Smooth muscle cell (in vitro differentiated cells): ENCODE results near the gene NUP93. TPM values are rescaled to one million over a fixed set of nuclear protein-coding genes. Genes with fewer than 3 reads are reported as not detected.

Experiments
- DNase-seq: peaks from one replicate; lab custom pipeline; 2025; ENCODE audit not compliant: unreplicated experiment; lab: John Stamatoyannopoulos, UW
- H2AFZ ChIP-seq: fragments of 200-600 bp; sonication (generic); 2 replicates; pipeline ENCODE4 v1.6.0; 2016; ENCODE audit warnings: antibody characterized with exemption, low read depth, mild to moderate bottlenecking
- H3F3A ChIP-seq: fragments of 200-600 bp; sonication (generic); 2 replicates; pipeline ENCODE4 v1.6.0; 2017; ENCODE audit warnings: antibody characterized with exemption, low read depth
- H3K27ac ChIP-seq: fragments of 200-600 bp; sonication (generic); 2 replicates; pipeline ENCODE4 v1.5.1; 2016; ENCODE audit warnings: low read depth, mild to moderate bottlenecking
- H3K27me3 ChIP-seq: fragments of 200-600 bp; sonication (generic); 2 replicates; pipeline ENCODE4 v1.6.1; 2016; ENCODE audit warnings: low read depth, mild to moderate bottlenecking
- H3K36me3 ChIP-seq: fragments of 200-600 bp; sonication (generic); 2 replicates; pipeline ENCODE4 v1.5.1; 2016; ENCODE audit warnings: low read depth
- H3K4me1 ChIP-seq: fragments of 200-600 bp; sonication (generic); 2 replicates; pipeline ENCODE4 v1.5.1; 2016; ENCODE audit warnings: low read depth
- H3K4me2 ChIP-seq: fragments of 200-600 bp; sonication (generic); 2 replicates; pipeline ENCODE4 v1.6.0; 2016; ENCODE audit warnings: mild to moderate bottlenecking
- H3K4me3 ChIP-seq: fragments of 200-600 bp; sonication (generic); 2 replicates; pipeline ENCODE4 v1.5.1; 2016; ENCODE audit warnings: mild to moderate bottlenecking
- H3K79me2 ChIP-seq: fragments of 200-600 bp; sonication (generic); 2 replicates; pipeline ENCODE4 v1.6.0; 2016; ENCODE audit warnings: low read depth, mild to moderate bottlenecking
- H3K9ac ChIP-seq: fragments of 200-600 bp; sonication (generic); 2 replicates; pipeline ENCODE4 v1.6.0; 2016; ENCODE audit warnings: low read depth
- H3K9me3 ChIP-seq: fragments of 200-600 bp; sonication (generic); replicated peaks from 2 replicates; pipeline ENCODE4 v1.5.1; 2016; ENCODE audit warnings: low read depth
- H4K20me1 ChIP-seq: fragments of 200-600 bp; sonication (generic); 2 replicates; pipeline ENCODE4 v1.6.0; 2016; ENCODE audit warnings: low read depth
- WGBS: methylation state at CpG from one replicate; pipeline ENCODE4 v1.1.7; 2016; ENCODE audit warnings: low lambda C conversion rate; 5-methylcytosine and 5-hydroxymethylcytosine counted together
- polyA plus RNA-seq: library from polyadenylated mRNA; unstranded; fragments of >200 nt; fragmentation: Nextera tagmentation; extraction: Ambion mirVana; gene quantifications from 2 replicates; pipeline ENCODE4 v1.2.1, GENCODE V29; 2016
- total RNA-seq: library from RNA; depleted of rRNA; stranded (reverse); fragments of >200 nt; gene quantifications from 2 replicates; pipeline ENCODE4 v1.2.3, GENCODE V29; 2014
- TF ChIP-seq, protein P1 (sequence below): fragments of 200-600 bp; sonication (generic); IDR thresholded peaks from 2 replicates; pipeline ENCODE4 v1.5.1; 2017; ENCODE audit warnings: borderline replicate concordance, mild to moderate bottlenecking, antibody characterized with exemption; ENCODE audit not compliant: insufficient read depth, poor library complexity, severe bottlenecking

NUP93 gene
- total and polyA plus RNA-seq, 2 experiments from 2014 or later: 45.6 to 55.8 TPM

DNA sequence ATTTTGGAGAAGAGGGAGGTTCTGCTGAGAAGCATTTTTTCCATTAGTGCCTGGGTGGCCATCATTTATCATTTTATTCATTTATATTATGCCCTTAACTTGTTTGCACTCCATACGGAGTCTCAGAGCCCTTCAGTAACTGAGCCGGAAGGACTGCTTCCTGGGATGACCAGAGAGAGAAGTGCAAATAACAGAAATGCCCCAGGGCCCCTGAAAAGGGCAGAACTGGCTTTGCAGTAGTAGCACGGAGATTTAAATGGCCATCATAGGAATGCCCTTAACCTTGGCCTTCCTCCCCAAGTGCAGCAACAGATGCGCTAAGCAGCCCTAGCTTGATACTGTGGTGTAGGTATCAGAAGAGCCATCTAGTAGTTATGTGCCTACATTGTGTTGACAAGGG, 58.5 kb downstream of the NUP93 start:
- H3K79me2 ChIP-seq: no peaks in the 10 kb centered on the region
- WGBS: 74% methylated on average over 4 of the region's 4 CpGs
- no peaks in the 10 kb centered on the region for H3K9me3 ChIP-seq
- no peak for DNase-seq
- no peak overlapping the region for H3K4me2 ChIP-seq
- H3K4me1 ChIP-seq: peaks cover 46% of the 10 kb centered on the region
- H3K27ac ChIP-seq: no peak overlapping the region
- H3K27me3 ChIP-seq: no peaks in the 10 kb centered on the region
- H2AFZ ChIP-seq: no peak overlapping the region
- TF ChIP-seq, protein P1, sequence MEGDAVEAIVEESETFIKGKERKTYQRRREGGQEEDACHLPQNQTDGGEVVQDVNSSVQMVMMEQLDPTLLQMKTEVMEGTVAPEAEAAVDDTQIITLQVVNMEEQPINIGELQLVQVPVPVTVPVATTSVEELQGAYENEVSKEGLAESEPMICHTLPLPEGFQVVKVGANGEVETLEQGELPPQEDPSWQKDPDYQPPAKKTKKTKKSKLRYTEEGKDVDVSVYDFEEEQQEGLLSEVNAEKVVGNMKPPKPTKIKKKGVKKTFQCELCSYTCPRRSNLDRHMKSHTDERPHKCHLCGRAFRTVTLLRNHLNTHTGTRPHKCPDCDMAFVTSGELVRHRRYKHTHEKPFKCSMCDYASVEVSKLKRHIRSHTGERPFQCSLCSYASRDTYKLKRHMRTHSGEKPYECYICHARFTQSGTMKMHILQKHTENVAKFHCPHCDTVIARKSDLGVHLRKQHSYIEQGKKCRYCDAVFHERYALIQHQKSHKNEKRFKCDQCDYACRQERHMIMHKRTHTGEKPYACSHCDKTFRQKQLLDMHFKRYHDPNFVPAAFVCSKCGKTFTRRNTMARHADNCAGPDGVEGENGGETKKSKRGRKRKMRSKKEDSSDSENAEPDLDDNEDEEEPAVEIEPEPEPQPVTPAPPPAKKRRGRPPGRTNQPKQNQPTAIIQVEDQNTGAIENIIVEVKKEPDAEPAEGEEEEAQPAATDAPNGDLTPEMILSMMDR: no peak
- H3K4me3 ChIP-seq: no peak overlapping the region
- no peak overlapping the region for H3K9ac ChIP-seq
- H4K20me1 ChIP-seq: peaks cover 48% of the 10 kb centered on the region
- H3F3A ChIP-seq: no peaks in the 10 kb centered on the region
- H3K36me3 ChIP-seq: no peaks in the 10 kb centered on the region

DNA sequence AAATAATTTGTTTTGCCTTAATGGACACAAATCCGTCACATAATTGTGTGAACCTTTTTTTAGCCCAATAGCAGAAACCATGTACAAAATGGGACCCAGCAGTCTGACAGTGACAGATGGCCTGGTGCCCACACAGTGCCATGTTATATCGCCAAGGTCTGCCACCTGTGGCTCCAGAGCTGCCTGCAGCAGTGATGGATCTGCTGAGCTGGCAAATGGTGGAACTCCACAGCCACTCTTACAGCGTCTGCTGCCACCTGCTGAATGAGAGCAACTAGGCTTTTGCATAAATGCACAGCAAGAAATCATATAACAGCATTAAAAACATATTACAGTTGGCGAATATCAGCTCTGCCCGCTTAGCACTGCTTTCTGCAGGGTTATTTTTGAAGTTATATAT, 59.4 kb downstream of the NUP93 start:
- Histone ChIP-seq H3F3A (no peaks in the 10 kb centered on the region), H3K27ac (no peak overlapping the region), H3K9me3 (no peaks in the 10 kb centered on the region), H3K4me3 (no peak overlapping the region), H3K9ac (no peak overlapping the region), H2AFZ (no peak overlapping the region), H3K36me3 (no peaks in the 10 kb centered on the region), H4K20me1 (peaks cover 45% of the 10 kb centered on the region), H3K4me1 (peaks cover 39% of the 10 kb centered on the region), H3K79me2 (no peaks in the 10 kb centered on the region), H3K27me3 (no peaks in the 10 kb centered on the region), H3K4me2 (no peak overlapping the region)
- TF ChIP-seq, protein P1: no peak
- 94% methylated on average over 5 of the region's 5 CpGs for WGBS
- DNase-seq: no peak

DNA sequence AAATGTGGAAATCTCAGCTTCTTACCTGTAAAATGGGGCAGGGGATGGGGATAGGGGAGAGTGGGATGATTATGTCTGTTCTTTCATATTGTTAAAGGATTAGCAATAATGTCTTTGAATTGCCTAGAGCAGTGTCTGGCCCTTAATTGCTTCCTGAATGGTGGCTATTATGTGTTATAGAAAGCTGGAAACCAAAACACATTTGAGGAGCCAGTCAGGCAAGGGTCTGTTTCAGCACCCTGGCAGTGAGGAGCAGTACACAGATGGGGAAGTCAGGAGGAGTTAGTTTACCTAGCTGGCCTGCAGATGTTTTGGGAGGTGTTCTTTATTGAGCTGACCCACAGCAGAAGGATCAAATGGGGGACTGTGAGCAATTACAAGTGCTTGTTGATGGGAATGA, 63.0 kb downstream of the NUP93 start:
- Histone ChIP-seq H3K4me1 (peaks cover 11% of the 10 kb centered on the region), H3K27me3 (no peaks in the 10 kb centered on the region), H3K4me3 (no peak overlapping the region), H2AFZ (no peak overlapping the region), H3K36me3 (no peaks in the 10 kb centered on the region), H3K79me2 (no peaks in the 10 kb centered on the region), H4K20me1 (peaks cover 28% of the 10 kb centered on the region), H3K9ac (no peak overlapping the region), H3K9me3 (no peaks in the 10 kb centered on the region), H3F3A (no peaks in the 10 kb centered on the region), H3K27ac (no peak overlapping the region), H3K4me2 (no peak overlapping the region)
- DNase-seq: no peak
- TF ChIP-seq, protein P1: no peak

DNA sequence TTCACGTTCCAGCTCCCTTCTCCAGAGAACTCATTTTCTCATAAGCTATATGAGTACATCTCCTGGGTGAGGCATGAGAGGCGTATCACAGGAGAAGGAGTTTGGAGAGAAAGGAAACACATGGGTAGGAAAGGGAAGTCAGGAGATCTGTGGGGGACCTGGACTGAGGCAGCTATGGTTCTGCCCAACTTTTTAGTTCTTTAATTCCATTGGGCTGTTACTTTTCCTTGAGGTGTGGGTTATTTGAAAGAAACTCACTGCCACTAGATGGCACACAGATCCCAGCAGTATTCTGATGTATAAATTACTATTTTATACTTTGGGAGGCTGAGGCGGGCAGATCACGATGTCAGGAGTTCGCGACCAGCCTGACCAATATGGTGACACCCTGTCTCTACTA, 63.6 kb downstream of the NUP93 start:
- no peak overlapping the region for H3K4me3 ChIP-seq
- no peak overlapping the region for H3K4me2 ChIP-seq
- 89% methylated on average over 6 of the region's 6 CpGs for WGBS
- no peak overlapping the region for H2AFZ ChIP-seq
- no peak for DNase-seq
- no peaks in the 10 kb centered on the region for H3F3A ChIP-seq
- H4K20me1 ChIP-seq: peaks cover 24% of the 10 kb centered on the region
- TF ChIP-seq, protein P1: peak; percentile 47
- no peaks in the 10 kb centered on the region for H3K79me2 ChIP-seq
- no peaks in the 10 kb centered on the region for H3K27me3 ChIP-seq
- peaks cover 11% of the 10 kb centered on the region for H3K4me1 ChIP-seq
- H3K9me3 ChIP-seq: no peaks in the 10 kb centered on the region
- H3K27ac ChIP-seq: no peak overlapping the region
- H3K36me3 ChIP-seq: no peaks in the 10 kb centered on the region
- H3K9ac ChIP-seq: no peak overlapping the region
